GM21825 (cell line): Measurements from ENCODE around the gene PCOLCE2.

ENCODE experiments used
- ATAC-seq: cut with Tn5 transposase; IDR thresholded peaks from one replicate; pipeline ENCODE4 v1.9.1; 2021; ENCODE audit warnings: mild to moderate bottlenecking, moderate library complexity; ENCODE audit not compliant: unreplicated experiment

Gene PCOLCE2, protein sequence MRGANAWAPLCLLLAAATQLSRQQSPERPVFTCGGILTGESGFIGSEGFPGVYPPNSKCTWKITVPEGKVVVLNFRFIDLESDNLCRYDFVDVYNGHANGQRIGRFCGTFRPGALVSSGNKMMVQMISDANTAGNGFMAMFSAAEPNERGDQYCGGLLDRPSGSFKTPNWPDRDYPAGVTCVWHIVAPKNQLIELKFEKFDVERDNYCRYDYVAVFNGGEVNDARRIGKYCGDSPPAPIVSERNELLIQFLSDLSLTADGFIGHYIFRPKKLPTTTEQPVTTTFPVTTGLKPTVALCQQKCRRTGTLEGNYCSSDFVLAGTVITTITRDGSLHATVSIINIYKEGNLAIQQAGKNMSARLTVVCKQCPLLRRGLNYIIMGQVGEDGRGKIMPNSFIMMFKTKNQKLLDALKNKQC

DNA sequence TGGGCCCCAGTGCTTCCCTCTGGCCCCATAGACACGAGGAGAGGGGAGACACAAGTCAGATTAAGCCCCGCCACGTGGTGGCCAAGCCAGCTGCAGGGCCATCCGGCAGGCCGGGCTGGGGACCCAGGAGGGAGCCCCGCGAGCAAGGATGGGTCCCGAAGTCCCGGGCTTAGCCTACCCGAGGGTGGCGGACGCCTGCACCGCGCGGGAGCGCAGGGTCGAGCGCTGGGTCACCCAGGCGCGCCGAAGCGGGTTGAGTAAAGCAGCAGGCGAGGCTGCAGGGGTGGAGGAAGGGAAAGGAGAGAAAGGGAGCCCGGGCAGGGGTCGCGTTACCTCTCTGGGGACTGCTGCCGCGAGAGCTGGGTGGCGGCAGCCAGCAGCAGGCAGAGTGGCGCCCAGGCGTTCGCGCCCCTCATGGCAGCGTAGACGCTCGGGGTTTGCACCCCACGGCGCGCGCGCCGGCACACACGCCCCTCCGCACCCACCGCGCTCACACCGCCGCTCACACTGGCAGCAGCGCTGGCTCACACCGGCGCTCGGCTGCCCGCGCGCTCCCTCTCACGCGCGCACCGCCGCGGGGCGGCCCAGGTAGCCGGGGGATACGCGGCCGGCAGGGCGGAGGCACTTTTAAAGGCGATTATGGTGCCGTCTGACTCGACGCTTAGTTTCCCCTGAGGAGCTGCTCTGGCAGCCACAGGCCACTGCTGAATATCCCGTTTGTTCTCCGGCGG lies at the start of gene PCOLCE2:
TSS of gene PCOLCE2 (minus strand) at position 603 of the 731 bp plus-strand sequence. CDS start at position 416, 187 bp downstream.
- no peak for ATAC-seq

DNA sequence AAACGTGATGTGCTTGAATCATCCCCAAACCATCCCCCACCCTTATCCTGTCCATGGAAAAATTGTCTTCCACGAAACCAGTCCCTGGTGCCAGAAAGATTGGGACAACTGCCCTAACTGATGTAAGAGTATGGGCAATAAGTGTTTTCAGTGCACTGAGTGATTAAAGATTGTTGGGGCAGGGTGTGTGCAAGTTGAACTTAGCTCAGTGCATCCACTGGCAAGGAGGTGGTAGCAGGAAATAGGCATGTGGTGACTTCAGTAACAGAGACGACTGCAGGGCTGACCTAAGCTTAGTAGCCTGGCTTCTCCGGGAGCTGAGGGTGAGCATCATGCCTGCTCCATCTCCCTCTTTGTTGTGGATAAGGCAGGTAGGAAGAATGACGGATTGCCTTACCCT lies 47.1 kb upstream of the PCOLCE2 start:
- no peak for ATAC-seq

DNA sequence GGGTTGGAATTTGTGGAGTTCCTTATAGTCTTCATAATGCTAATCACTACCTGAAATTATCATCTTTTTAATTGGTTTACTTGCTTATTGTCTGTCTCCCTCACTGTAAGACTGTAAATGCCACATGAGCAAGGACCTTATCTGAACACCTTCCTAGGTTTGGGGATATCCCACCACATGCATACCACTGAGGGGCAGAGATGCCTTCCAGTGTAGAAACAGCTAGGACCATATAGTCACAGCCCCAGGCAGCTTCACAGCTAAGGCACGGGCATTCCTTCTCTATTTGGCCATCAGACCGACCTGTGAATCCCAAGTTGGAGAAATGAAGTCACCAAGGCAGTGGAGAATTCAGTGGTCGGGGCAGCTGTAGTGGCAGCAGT lies 46.0 kb upstream of the PCOLCE2 start:
- ATAC-seq = no peak

DNA sequence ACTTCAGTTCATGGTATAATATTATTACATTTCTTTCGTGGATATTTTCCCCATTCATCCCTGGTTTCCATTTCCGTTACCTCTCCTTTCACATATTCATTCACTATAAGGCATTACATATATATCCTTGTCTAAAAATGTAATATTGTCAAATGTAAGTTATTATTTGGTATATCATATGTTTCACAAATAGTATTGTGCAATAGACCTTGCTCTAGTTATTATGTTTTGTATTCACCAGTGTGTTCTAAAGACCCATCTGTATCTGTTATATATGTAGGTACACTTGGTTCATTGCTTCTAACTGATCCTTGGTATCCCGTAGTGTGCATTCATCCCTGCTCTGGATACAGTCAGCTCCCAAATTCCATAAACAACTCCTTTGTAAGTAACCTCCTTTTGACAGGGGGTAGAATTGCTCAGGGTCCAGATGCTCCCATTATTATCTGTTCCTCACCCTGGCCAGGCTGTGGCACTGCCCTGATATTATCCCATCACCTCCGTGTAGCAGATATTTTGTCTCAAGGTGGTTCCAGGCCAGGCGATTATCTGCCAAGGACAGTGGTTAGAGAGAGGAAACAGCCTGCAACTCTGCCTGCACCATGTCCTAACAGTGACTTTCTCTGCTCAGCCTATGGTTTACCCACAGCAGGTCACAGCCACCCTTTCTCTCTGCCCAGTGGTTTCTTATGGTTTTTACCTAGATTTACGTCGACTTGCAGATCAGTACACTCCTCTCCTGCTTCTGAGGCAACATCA lies 45.4 kb upstream of the PCOLCE2 start:
- ATAC-seq = no peak

DNA sequence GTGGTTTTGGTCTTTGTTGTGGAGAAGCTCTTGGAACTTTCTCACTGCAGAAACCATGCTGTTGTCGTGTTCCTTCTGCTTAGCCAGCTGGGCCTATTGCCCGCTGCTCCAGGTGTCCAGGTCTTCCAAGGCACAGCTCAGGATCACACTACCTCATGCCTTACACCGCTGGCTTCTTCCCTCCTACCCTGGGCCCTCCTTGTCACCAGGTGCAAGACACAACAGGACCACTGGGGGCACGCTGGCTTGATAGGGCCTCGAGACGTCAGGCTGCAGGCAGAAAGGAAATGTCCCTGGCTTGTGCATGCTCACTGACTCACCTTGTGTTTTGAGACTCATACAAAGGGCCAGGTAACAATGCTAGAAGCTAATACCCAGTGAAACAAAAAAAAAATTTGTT lies 42.3 kb upstream of the PCOLCE2 start:
- peak; percentile 72 for ATAC-seq

DNA sequence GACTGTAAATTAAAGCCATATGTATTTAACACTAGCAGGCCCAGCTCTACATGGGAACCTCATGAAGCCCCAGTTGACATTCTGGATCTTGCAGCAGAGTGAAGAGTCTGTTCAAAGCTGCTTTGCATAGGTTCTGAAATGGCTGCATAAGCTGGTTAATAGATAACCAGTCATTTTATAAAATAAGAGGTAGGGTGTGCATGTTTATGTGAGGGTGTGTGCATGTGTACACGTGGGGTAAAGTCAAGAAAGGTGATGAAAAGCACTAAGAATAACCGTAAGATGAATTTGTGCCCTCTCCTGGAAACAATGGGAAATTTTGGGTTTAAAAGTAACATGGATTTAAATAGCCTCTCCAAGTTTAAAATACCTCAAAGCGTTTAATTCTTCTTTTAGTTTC lies 41.6 kb upstream of the PCOLCE2 start:
- ATAC-seq = no peak

DNA sequence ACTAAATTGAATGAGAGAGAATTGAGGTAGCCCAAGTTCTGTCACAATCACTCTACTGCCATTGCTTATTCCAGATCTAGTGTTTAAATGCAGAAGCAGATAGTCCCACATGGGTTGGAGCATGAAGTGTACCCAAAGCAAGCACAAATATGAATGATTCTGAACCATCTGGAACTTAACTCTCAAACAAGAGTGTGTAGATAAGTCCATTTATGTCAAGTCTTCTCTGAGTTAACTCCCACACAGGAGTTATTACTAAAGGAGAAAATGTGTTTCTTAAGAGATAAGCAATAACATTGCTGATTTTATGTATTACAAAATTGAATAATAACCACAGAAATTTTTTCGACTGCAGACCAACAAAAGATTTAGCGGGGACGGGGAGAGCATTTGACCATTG lies 41.0 kb upstream of the PCOLCE2 start:
- ATAC-seq = no peak

DNA sequence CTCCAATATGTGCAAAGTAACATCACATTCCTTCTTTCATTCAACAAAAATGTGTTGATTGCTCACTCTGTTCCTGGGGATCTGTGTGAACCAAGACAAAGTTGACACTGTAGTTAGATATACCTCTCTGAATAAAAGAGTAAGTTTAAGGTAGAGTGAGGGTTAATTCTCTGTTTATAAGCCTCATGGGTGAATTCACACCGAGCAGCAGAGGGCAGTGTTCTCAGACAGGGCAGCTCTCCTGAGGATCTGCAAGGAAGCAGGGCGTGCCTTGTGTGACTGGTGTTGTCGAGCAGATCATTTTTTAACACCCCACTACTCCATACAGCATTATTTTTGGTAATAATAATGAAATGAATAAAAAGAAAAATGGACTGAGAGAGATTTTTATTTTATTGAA lies 40.2 kb upstream of the PCOLCE2 start:
- ATAC-seq = peak; percentile 60

DNA sequence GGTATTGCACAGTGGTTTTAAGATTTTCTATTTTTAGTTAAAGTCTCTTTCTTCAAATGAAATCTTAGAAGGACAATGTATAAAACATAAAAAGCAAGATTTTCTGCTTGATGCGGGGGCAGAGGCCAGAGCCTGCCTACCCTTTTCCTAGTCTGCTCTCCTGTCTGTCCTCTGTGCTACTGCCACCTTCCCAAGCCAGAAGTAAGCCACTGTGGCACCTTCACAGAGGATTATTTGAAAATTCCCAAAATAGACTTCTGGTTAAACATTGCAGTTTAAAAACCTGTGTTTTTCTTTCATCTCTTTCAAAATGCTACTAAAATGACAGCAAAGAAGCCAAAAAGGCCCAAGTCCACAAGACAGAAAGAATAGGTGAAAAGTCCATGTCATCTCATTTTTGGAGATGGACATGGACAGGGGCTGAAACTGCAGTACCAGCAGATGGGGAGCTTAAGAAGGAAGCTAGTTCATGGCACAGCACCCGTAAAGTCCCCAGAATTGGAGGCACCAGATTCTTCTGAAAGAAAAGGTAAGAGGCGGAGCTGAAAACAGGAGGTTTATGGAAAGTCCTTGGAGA lies 37.6 kb upstream of the PCOLCE2 start:
- ATAC-seq = no peak

DNA sequence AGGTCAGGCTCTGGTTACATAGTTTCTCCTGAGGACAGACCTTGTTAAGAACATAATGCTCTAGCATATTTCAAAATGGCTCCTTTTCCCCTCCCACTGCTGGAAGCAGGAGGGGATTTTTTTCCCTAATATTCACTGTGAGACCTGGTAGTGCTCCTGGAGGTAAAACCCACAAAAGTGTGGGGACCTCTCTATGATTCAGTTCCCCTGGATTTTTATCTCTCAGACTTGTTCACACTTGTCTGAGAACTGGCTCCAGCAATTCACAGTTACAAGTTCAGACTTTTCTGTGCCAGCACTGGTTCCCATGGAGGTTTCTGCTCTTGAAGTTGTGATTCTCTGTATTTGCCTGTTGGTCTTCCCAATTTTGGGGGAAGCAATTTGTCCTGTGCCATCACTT lies 36.3 kb upstream of the PCOLCE2 start:
- ATAC-seq = no peak

DNA sequence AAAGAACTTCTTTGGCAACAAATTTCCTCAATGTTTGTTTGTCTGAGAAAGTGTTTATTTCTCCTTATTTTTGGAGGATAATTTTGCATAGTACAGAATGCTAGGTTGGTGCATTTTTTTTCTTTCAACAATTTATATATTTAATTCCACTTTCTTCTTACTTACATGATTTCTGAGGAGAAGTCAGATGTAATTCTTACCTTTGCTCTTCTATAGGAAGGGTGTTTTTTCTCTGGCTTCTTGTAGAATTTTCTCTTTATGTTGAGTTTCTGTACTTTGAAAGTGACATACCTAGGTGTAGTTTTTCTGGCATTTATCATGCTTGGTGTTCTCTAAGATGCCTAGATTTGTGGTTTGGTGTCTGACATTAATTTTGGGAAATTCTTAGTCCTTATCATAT lies 34.8 kb upstream of the PCOLCE2 start:
- ATAC-seq = no peak

DNA sequence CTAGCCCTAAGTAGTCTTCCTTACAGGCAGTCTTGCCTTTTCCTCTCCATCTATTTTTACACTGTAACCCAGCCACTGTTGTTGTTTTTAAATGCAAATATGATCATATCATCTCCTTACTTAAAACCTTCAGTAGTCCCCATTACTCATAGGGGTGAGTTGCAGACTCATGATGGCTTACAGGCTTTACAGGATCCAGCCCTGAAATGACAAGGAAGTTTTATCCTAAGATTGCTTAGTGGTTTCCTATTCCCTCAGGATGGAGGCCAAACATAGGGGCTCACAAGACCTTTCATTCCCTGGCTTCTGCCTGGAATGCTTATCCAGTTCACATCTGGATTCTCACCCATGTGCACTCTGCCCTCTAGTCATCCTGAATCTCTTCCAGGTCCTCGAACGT lies 27.7 kb upstream of the PCOLCE2 start:
- ATAC-seq = no peak

DNA sequence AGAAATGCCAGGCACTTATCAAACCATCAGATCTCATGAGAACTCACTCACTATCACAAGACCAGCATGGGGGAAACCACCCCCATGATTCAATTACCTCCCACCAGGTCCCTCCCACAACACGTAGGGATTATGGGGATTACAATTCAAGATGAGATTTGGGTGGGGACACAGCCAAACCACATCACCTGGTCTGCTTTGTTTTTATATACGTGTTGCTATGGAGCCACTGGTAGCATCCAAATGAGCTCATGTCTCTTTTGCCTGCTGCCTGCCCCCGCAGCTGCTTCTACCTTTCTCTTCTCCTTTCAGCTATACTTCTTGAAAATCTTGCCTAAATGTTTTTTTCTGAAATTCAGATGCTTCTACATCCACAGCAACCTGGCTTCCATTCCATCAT lies 26.8 kb upstream of the PCOLCE2 start:
- ATAC-seq = no peak

DNA sequence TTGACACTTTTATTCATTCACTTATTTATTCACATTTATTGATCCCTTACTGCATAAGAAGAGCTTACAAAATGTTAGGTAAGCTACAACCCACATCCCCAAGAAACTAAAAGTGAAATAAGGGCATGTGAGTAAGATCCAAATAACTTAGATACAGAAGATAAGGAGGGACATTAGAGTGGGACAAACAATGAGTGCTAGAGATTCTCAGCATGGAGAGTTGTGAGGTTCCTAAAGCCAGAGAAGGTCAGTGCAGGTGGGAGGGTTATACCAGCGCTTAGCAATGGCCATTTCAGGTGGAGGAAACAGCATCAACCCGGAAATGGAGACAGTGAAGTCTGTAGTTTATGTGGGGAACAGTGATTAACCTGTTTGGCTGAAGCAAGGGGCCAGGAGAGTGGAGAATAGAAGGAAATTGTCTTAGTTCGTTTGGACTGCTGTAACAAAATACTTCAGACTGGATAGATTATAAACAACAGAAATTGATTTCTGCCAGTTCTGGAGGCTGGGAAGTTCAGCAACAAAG lies 25.5 kb upstream of the PCOLCE2 start:
- no peak for ATAC-seq

DNA sequence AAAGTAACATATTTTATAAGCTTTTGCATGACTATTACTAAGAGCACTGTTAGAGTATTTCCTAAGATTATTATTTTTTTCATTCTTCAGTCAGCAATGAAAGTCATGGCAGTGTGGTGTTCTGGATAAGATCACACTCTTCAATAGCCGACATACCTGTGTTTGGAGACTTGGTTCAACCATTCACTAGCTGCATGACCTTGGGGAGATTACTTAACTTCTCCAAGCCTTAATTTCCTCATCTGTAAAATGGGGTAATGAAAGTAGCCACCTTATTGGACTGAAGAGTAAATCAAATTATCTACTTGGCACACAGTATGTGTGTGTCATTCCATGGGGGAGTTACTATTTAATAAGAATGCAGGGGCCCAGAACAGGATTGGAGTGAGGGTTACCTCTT lies 24.5 kb upstream of the PCOLCE2 start:
- ATAC-seq = no peak

DNA sequence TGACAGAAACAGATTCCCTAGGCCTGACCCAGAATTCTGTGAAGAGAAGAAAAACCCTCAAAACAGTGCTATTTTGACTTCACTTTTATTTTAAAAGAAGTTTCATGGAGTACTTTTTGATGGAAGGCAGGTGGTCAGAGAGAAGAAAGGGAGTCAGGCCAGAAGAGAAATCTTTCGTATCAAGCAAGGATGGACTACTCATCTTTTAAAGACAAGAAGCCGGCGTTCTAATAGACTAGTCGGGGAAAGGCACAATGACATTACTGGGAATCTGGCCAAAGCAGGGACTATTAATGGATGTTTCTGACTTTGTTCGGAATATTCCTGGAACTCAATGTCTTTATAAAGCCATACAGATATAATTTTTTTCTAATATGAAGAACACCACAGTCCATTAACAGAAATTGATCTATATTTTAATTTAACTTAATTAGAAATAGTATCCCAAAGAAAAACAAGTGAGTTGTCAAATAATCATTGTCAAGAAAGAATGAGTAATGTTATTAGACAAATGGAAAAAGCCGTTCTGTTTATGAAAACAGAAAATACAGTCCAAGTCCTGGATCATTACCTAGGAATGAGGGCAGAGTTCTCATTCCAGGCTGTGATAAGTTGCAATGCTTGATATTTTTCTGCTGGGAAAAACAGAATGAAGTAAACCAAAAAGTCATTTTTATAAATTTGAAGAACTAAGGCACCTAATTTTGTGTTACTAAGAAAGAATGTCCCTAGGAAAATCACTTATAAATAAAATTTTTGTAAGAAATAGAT lies 23.7 kb upstream of the PCOLCE2 start:
- ATAC-seq = no peak

DNA sequence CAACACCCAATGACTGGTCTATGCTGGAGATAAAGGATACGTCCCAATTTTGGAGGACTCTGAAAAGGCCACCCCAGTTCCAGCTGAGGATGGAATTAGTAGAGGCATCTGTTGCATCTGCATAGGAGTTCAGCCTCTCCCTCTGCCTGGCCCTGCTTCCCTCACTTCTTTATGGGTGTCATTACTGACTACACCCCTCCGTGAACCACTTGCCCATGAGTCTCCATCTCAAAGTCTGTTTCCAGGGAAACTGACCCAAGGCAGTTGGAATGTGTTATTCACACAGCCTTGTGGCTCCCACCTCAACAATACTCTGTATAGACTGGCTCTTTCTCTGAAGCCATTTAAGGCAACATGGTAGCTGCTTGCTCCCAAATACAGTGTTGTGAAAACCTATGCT lies 21.4 kb upstream of the PCOLCE2 start:
- no peak for ATAC-seq

DNA sequence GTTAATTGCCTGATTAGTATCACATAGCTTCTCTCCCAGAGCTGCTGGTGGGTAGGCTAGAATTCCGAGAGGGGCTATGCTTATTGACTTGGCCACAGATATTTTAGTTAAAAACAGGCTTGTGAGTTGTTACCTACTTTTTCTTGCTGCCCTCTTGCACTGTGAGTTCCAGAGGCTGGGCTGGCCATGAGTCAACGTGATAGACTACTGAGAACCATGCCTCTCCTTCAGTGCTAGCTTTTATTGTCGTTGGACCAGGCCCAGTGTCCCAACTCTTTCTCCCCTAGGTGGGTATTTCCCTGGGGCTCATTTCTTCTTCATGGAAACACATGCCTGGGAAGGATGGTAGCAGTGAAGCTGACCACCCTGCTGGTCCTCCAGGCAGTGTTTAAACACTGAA lies 20.4 kb upstream of the PCOLCE2 start:
- no peak for ATAC-seq

DNA sequence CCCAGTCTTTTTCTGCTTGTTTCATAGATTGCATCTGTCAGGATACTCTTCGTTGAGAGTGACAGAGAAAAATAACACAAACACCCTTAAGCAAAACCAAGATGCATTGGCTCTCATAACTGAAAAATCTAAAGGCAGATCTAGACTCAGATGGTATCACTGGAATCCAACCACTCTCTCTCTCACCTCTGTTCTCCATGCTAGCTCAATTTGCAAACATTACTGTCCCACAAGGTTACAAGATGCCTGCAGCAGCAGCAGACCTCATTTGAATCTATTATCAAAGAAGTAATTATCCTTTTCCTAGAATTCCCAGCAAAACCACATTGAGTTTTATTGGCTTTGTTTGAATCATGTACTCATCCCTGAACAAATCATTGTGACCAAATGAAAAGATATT lies 19.1 kb upstream of the PCOLCE2 start:
- ATAC-seq = no peak
